ENCODE data around the gene ARHGEF28. TPM values are rescaled to one million over a fixed set of nuclear protein-coding genes. Genes with fewer than 3 reads are reported as not detected.

Gene ARHGEF28
- total RNA-seq, 1 experiment from 2014 or later: 0.57 TPM

GRCh38 chr5:73895471-73895870 lies 269.5 kb downstream of the ARHGEF28 start:
- H2BK120ac ChIP-seq (ENCODE audit: low read depth, low read length, poor library complexity, severe bottlenecking): no peak overlapping the region
- DNase-seq: no peak
- H3K27me3 ChIP-seq (ENCODE audit: insufficient read depth, low read length): no peaks in the 10 kb centered on the region
- Mint-ChIP-seq H3K4me3 (no peak overlapping the region), H3K36me3 (ENCODE audit: insufficient read depth in 1 of 3, low read depth in 3 of 3) (no peaks in the 10 kb centered on the region), H3K4me1 (0 out of 4 replicates have a peak, but pooled peaks cover 0 to 2% of the 10 kb centered on the region in 2 experiments), H3K27ac (no peak overlapping the region), H3K27me3 (ENCODE audit: low read depth) (peaks cover 3% of the 10 kb centered on the region), H3K9me3 (no peaks in the 10 kb centered on the region)
- no peaks in the 10 kb centered on the region for H3K79me1 ChIP-seq (ENCODE audit: insufficient read depth, low read depth, low read length, poor library complexity, severe bottlenecking)
- WGBS (ENCODE audit: extremely low coverage, insufficient read length, low lambda C conversion rate): no CpG with 5 or more reads among the region's 4 CpGs
- H2AK5ac ChIP-seq (ENCODE audit: insufficient read length, low read length): no peak overlapping the region
- H2AFZ ChIP-seq (ENCODE audit: low read length): no peak overlapping the region
- H4K91ac ChIP-seq (ENCODE audit: insufficient read length, low read depth, low read length): no peak overlapping the region
- H3K14ac ChIP-seq (ENCODE audit: insufficient read depth, low read length): no peak overlapping the region
- H3K79me2 ChIP-seq (ENCODE audit: insufficient read depth, low read length): no peaks in the 10 kb centered on the region
- H3K27ac ChIP-seq (ENCODE audit: insufficient read length, low read depth, low read length): no peak overlapping the region
- no peaks in the 10 kb centered on the region for H3K9me3 ChIP-seq (ENCODE audit: control insufficient read depth, low read depth, low read length)
- H4K8ac ChIP-seq (replicated peaks; ENCODE audit: insufficient read length, low read depth, low read length): no peak overlapping the region
- H3K4ac ChIP-seq (ENCODE audit: low read depth, low read length): no peak overlapping the region
- no peak overlapping the region for H3K18ac ChIP-seq (ENCODE audit: insufficient read length, low read depth, low read length)
- no peak overlapping the region for H2BK12ac ChIP-seq (ENCODE audit: insufficient read length, low read depth, low read length)
- H4K20me1 ChIP-seq (ENCODE audit: control insufficient read depth, insufficient read depth, insufficient read length): no peaks in the 10 kb centered on the region
- H2BK5ac ChIP-seq (ENCODE audit: insufficient read length, low read length): no peak overlapping the region
- no peak overlapping the region for H4K5ac ChIP-seq (ENCODE audit: insufficient read length, low read depth, low read length)
- no peak overlapping the region for H3K9ac ChIP-seq (ENCODE audit: extremely low read depth, insufficient read length, low read length)
- H3K4me2 ChIP-seq (ENCODE audit: insufficient read depth, insufficient read length, low read length): no peak overlapping the region
- no peak overlapping the region for H2BK20ac ChIP-seq (ENCODE audit: low read depth, low read length, poor library complexity, severe bottlenecking)
- no peak overlapping the region for H3K23ac ChIP-seq (ENCODE audit: insufficient read length, low read depth, low read length)
- no peaks in the 10 kb centered on the region for H3K23me2 ChIP-seq (ENCODE audit: insufficient read length, low read depth, low read length, poor library complexity, severe bottlenecking)
- H3T11ph ChIP-seq (ENCODE audit: low read length): no peak overlapping the region
- H3K56ac ChIP-seq (ENCODE audit: insufficient read length, low read depth, low read length): no peak overlapping the region
- TF ChIP-seq CTCF (conservative IDR thresholded peaks at IDR 0.05): no peak
- H3K4me1 ChIP-seq (ENCODE audit: insufficient read depth, low read length): no peaks in the 10 kb centered on the region
- H2BK15ac ChIP-seq (ENCODE audit: low read depth, low read length): no peak overlapping the region
